Colonic mucosa (tissue), 4 donors: Measurements from ENCODE around the gene PRPF38A. TPM values are rescaled to one million over a fixed set of nuclear protein-coding genes. Genes with fewer than 3 reads are reported as not detected.

Experiments used
- DNase-seq: peaks from one replicate; pipeline ENCODE4 v3.0.0-alpha.2; 2020
- H3K27ac ChIP-seq: fragments of 200-600 bp; one replicate; pipeline ENCODE4 v1.8.0; 2021
- H3K27me3 ChIP-seq: fragments of 200-600 bp; one replicate; pipeline ENCODE4 v1.8.0; 2021
- H3K36me3 ChIP-seq: fragments of 200-600 bp; one replicate; pipeline ENCODE4 v1.8.0; 2021
- H3K4me1 ChIP-seq: fragments of 200-600 bp; one replicate; pipeline ENCODE4 v1.8.0; 2021; ENCODE audit warnings: mild to moderate bottlenecking
- H3K4me3 ChIP-seq: fragments of 200-600 bp; one replicate; pipeline ENCODE4 v1.8.0; 2021
- H3K9ac ChIP-seq, 2 donors: one replicate each; pipeline ENCODE4 v1.7.0; 2013; ENCODE audit warnings: control low read depth in 2 of 2, low read depth in 2 of 2, low read length in 2 of 2
- H3K9me3 ChIP-seq: fragments of 200-600 bp; one replicate; pipeline ENCODE4 v1.8.0; 2021
- intact Hi-C: fragments of 100-400 bp; cut with DNase I; formaldehyde crosslinking; loops from one replicate; pipeline ENCODE4 v1.14.1; 2022
- total RNA-seq, 2 donors: library from RNA; stranded (reverse); fragmentation: NEBNext Ultra II Directional in 1 of 2; extraction: Animal tissue kit (Norgen Biotek cat#: 25700) in 1 of 2; gene quantifications; one replicate each; pipeline ENCODE4 v1.2.1, GENCODE V29; 2021
- TF ChIP-seq, protein P1 (sequence below): fragments of 200-600 bp; IDR thresholded peaks from one replicate; pipeline ENCODE4 v1.8.0; 2022; ENCODE audit warnings: antibody characterized with exemption, mild to moderate bottlenecking
- donor health status: healthy.
- donor health status: DM: no; HTN: no; CAD: no.
- donor health status: DM: no; HTN: no; CAD: no.

The PRPF38A gene
- total RNA-seq, 2 donors from 2014 or later = 56.7 to 61.4 TPM

DNA sequence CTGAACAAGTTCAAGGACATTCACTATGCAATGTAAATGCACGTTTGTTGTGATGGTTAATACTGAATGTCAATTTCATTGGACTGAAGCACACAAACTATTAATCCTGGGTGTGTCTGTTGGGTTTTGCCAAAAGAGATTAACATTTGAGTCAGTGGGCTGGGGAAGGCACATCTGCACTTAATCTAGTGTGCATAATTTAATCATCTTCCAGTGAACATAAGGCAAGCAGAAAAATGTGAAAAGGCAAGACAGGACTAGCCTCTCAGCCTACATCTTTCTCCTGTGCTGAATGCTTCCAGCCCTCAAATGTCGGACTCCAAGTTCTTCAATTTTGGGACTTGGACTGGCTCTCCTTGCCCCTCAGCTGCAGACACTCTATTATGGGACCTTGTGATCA, 40.1 kb downstream of the PRPF38A start:
- intact Hi-C loops = no loop called here
- no peaks in the 10 kb centered on the region for H3K27me3 ChIP-seq
- H3K27ac ChIP-seq = no peak overlapping the region
- H3K4me1 ChIP-seq = no peaks in the 10 kb centered on the region
- no peak overlapping the region for H3K9ac ChIP-seq
- no peaks in the 10 kb centered on the region for H3K36me3 ChIP-seq
- no peaks in the 10 kb centered on the region for H3K9me3 ChIP-seq
- DNase-seq = no peak
- TF ChIP-seq, protein P1, sequence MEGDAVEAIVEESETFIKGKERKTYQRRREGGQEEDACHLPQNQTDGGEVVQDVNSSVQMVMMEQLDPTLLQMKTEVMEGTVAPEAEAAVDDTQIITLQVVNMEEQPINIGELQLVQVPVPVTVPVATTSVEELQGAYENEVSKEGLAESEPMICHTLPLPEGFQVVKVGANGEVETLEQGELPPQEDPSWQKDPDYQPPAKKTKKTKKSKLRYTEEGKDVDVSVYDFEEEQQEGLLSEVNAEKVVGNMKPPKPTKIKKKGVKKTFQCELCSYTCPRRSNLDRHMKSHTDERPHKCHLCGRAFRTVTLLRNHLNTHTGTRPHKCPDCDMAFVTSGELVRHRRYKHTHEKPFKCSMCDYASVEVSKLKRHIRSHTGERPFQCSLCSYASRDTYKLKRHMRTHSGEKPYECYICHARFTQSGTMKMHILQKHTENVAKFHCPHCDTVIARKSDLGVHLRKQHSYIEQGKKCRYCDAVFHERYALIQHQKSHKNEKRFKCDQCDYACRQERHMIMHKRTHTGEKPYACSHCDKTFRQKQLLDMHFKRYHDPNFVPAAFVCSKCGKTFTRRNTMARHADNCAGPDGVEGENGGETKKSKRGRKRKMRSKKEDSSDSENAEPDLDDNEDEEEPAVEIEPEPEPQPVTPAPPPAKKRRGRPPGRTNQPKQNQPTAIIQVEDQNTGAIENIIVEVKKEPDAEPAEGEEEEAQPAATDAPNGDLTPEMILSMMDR = no peak
- no peak overlapping the region for H3K4me3 ChIP-seq

DNA sequence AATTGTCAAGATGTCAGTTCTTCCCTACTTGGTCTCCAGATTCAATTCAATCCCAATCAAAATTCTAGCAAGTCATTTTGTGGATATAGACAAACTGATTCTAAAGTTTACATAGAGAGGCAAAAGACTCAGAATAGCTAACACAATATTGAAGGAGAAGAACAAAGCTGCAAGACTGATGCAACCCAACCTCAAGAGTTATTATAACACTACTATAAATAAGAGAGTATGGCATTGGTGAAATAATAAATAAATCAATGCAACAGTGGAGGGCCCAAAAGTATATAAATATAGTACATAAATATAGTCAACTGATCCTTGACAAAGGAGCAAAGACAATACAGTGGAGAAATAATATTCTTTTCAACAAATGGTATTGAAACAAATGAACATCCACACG, 49.7 kb downstream of the PRPF38A start:
- intact Hi-C loops = no loop called here
- H3K9ac ChIP-seq = no peak overlapping the region
- H3K36me3 ChIP-seq = no peaks in the 10 kb centered on the region
- no peak for DNase-seq
- no peaks in the 10 kb centered on the region for H3K27me3 ChIP-seq
- no peak overlapping the region for H3K27ac ChIP-seq
- H3K4me3 ChIP-seq = no peak overlapping the region
- H3K4me1 ChIP-seq = no peaks in the 10 kb centered on the region
- TF ChIP-seq, protein P1 = no peak
- no peaks in the 10 kb centered on the region for H3K9me3 ChIP-seq

DNA sequence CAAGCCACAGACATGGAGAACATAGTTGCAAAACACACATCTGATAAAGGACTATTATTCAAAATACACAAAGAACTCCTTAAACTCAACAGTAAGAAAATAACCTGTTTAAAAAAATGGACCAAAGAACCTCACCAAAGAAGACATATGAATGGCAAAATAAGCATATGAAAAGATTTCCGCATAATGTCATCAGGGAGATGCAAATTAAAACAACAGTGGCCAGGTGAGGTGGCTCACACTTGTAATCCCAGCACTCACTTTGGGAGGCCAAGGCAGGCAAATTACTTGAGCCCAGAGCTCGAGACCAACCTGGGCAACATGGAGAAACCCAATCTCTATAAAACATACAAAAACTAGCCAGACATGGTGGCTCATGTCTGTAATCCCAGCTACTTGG, 50.4 kb downstream of the PRPF38A start:
- intact Hi-C loops = no loop called here
- no peak overlapping the region for H3K4me3 ChIP-seq
- TF ChIP-seq, protein P1 = no peak
- H3K4me1 ChIP-seq = no peaks in the 10 kb centered on the region
- DNase-seq = no peak
- H3K27me3 ChIP-seq = no peaks in the 10 kb centered on the region
- H3K9me3 ChIP-seq = no peaks in the 10 kb centered on the region
- H3K27ac ChIP-seq = no peak overlapping the region
- H3K9ac ChIP-seq = no peak overlapping the region
- no peaks in the 10 kb centered on the region for H3K36me3 ChIP-seq

DNA sequence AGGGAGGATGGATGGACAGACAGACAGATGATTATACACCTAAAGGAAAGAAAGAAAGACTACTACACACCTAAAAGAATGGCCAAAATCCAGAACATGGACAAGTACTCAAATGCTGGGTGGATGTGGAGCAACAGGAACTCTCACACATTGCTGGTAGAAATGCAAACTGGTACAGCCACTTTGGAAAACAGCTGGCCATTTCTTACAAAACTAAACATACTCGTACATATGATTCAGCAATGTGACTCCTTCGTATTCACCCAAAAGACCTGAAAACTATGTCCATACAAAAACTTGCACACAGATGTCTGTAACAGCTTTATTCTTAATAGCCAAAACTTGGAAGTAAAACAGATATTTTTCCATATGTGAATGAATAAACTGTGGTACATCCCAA, 51.3 kb downstream of the PRPF38A start:
- H3K36me3 ChIP-seq = no peaks in the 10 kb centered on the region
- intact Hi-C loops = no loop called here

DNA sequence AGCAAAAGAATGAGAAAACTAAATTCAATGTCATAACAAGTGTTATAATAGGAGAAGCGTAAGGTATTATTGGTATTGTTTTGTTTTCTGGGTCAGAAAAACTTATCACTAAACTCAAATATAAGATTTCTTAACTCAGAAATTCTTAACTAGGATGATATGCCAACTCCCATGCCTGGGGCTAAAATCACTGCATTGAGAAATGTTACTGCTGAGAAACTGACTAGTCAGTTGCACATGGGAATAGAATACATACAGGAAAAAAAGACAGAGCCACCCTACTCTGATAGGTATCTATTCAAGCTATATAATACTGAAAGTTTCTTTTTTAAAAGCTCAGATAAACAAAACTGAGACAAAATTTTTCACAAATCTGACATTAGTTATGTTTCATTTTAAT, 56.3 kb downstream of the PRPF38A start:
- intact Hi-C loops = no loop called here
- Histone ChIP-seq H3K4me3 (no peak overlapping the region), H3K4me1 (no peaks in the 10 kb centered on the region), H3K9me3 (no peaks in the 10 kb centered on the region), H3K9ac (no peak overlapping the region), H3K27ac (no peak overlapping the region), H3K27me3 (no peaks in the 10 kb centered on the region), H3K36me3 (no peaks in the 10 kb centered on the region)
- TF ChIP-seq, protein P1 = no peak
- DNase-seq = no peak

More for the DNA sequence above, 51.3 kb downstream of the PRPF38A start:
- no peaks in the 10 kb centered on the region for H3K27me3 ChIP-seq
- H3K4me3 ChIP-seq = no peak overlapping the region
- H3K4me1 ChIP-seq = no peaks in the 10 kb centered on the region
- no peak overlapping the region for H3K9ac ChIP-seq
- H3K27ac ChIP-seq = no peak overlapping the region
- TF ChIP-seq, protein P1 = no peak
- DNase-seq = no peak
- no peaks in the 10 kb centered on the region for H3K9me3 ChIP-seq

DNA sequence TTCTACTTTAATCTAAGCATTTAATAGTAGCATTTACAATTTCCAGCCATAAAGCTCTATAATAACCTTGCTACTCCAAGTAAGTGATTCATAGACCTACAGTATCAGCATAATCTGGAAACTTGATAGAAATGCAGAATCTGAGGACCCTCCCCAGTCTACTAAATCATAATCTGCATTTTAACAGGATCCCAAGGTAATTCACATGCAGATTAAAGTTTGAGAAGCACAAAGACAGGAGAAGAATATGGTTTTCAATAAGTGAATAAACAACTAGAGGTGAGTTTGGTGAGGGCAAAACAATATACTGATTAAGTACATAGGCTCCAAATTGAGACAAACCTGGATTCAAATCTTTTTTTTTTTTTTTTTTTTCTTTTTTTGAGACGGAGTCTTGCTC, 57.4 kb downstream of the PRPF38A start:
- H3K36me3 ChIP-seq = no peaks in the 10 kb centered on the region
- H3K9ac ChIP-seq = no peak overlapping the region
- H3K4me3 ChIP-seq = no peak overlapping the region
- H3K27me3 ChIP-seq = no peaks in the 10 kb centered on the region
- H3K27ac ChIP-seq = no peak overlapping the region
- DNase-seq = no peak
- TF ChIP-seq, protein P1 = no peak
- no peaks in the 10 kb centered on the region for H3K4me1 ChIP-seq
- intact Hi-C loops = no loop called here
- no peaks in the 10 kb centered on the region for H3K9me3 ChIP-seq
